ENCODE measurements around the gene PARD3.

Gene PARD3

DNA sequence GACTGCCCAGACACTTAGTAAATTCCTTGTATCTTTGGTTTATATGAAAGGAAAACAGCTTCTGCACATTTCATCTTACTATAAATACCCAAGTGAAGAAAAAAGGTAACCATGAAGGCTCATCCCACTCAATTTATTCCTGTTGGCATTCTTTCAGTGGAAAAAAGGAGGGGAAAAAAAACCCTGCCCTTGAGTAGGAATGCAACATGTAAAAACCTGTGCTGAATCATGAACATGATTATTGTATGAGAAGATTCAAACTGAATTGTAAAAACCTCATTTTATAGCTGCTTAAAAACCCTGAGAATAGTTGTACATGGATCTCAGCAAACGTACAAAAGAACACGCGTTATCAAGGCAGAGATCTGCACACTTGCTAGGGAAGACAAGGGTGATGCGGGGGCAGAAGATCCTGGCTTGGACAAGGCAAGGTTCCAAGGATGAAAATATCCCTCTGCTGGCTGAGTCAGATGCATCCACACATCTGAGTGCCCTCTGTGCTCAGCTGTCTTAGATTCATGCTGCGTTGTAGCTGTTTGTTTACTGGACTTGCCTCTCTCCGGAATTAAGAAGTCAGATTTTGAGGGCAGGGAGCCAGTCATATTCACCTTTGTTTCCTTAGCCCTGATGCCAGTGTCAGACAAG is 658.2 kb downstream of the PARD3 start:
- DNase-seq (ENCODE audit: low spot score) = no peak

DNA sequence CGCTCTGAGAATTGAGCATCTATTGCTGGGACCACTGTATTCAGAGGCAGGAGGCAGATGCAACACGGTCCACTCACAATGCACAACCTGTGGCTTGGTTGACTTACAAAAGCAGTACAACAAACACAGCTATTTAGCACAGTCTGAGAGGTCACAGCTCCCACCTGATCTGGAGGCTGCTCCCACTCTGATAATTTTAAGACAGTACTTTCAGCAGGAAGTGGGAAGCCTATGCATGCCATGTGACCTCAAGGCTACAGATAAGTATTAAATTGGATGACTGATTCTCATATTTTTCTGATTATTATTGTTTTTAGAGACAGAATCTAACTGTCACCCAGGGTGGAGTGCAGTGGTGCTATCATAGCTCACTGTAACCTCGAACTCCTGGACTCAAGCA is 659.3 kb downstream of the PARD3 start:
- no peak for DNase-seq (ENCODE audit: low spot score)

DNA sequence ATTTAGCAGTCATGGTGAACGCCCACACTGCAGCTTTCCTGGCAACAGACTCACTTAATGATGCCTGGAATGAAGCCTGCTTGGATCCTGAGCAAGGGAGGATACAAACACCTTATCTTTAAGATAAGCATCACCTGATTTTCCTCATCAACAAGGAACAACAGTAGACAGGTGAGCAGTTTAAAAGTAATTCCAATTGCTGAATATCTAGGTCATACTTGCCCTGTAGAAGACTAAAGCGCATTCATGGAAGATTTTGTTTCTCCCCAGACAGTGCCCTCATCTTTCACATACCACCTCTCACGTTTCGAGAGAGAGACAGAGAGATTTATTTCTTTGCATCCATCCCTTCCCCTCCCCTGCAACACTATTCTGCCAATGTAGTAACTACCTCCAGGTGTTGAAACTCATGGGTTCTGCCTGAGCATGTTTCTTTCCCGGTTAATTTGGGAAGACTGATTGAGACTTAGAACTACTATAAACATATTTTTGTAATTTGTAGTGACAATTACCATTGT is 660.7 kb downstream of the PARD3 start:
- no peak for DNase-seq (ENCODE audit: low spot score)

DNA sequence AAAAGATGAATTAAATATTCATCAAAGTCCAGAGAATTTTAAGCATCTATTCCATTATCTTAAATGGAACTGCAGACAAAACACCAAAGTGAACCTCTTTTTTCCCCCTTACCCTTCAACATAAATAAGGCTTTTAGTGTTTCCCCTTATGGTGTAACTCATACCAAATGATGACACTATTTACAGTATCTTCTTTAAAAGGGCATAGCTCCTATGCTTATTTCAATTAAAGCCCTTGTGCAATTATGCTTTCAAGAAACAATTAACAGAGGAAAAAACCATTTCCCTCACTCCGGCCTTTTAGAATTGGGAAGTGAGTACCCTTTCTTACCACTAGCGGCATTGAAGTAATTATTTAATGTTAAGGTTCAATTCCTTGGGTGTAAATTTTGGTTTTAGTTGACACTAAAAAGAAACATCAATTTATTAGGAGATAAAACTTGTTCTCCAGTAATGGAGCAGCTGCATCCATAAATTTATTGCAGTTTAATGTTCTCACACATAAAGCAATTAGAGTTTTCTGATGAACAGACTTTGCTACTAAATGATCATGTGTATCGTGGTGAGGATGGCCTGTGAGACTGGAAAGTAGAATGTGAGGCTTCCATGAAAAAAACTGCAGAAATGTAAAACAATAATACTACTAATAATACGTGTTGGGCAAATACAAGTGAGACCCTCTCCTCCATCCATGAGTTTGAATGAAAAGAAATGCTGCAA is 661.3 kb downstream of the PARD3 start:
- DNase-seq (ENCODE audit: low spot score) = no peak

DNA sequence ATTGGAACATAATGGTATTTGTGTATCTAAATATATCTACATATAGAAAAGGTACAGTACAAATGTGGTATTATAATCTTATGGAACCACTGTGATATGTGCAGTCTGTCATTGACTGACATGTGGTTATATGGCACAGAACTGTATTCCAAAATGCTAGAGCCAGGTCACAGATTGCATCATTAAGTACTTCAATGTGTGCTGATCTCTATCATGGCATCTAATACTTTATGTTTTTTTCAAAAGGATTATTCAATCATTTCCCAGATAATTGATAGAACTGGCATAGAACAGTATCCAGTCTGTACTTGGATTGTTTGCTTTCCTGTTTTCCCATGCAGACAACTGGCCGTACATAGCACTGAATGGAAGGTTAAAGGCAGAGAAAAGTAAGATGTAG is 662.7 kb downstream of the PARD3 start:
- DNase-seq (ENCODE audit: low spot score) = no peak

DNA sequence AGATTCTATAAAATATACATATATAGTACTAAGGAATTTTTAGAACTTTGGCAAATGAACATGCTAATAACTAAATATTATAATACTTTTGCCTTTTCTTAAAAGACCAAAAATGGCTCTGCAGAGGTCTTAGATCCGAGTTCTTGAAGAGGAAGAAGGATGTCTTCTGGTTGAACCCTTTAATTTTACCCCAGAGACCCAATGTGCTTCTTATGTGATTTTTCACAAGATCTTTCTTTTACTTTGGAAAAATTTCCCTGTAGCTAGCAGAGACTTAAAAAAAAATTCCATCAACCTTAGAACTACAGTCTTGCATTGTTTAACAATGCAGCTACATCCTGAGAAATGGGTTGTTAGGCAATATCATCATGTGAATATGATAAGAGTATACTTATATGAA is 663.2 kb downstream of the PARD3 start:
- DNase-seq (ENCODE audit: low spot score) = no peak

DNA sequence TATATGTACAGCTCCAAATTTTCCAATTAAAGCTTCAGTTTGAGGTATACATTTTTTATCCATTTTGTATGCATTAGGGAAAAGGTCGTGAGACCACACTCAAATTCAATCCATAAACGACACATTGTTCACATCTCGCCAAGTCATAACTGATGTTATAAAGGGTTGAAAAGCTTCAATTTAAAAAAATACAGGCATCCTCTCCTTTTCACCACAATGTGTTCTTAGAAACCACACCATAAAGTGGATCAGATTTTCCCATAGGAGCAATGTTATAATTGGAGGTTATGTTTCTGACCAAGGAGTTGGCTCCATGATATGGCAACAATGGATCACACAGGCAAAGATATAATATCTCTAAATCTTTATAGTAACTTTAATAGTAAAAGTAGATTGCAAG is 663.6 kb downstream of the PARD3 start:
- no peak for DNase-seq (ENCODE audit: low spot score)

DNA sequence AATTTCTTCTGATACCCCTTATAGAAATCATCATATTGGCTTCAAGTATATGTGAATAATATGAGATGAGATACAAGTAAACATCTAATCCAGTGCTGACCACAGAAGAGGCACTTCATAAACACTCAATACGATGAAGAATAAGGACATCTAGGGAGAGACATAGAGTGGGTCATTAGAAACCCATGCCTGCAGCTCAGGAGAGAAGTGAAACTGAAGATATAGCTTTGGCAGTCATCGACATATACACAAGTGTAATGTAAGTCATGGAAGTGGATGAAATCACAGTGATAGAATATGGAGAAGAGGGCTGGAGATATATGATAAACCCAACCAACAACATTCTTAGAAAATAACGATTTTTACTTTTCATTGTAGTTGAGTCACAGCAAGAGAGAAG is 665.0 kb downstream of the PARD3 start:
- no peak for DNase-seq (ENCODE audit: low spot score)

DNA sequence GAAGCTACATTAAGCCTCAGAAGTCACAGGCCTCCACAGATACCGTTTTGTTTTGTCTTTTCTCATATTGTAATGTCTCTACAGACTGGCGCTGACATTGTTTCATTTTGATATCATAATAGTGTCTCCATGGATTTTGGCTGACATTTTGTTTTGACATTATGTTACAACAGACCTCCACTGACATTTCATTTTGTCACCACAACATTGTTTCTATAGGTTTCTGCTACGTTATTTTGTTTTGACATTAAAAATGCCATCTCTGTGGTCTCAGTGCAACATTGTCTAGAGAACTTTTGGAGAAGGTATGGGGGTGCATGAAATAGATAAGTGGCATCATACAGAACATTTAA is 666.8 kb downstream of the PARD3 start:
- no peak for DNase-seq (ENCODE audit: low spot score)

DNA sequence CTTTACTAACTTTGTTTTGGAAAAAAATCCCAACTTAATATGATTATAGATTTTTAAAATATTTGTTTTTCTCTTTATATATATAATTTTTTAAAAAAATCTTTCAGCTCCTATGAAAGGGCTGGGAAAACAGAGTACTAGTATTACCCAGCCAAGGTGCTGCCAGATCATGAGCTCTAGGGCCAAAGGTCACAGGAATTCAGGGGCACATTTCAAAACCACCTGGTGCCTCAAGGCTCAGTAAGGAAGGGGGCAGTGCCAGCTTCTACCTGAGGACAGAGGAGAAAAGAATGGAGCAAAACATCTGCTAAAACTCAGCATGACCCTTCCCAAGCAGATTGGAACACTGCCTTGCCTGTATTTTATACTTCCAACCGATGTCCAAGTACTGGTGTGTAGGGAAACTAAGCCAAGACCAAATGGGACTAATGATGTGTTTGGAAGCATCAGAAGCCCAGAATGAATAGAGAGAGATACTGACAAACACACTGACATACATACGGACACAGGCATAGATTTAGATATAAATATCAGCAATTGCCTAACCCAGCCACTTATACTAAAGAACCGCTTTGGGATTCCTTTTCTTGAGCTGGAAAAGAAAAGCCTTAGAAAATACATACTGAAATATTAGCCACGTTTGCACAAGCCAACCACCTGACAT is 667.3 kb downstream of the PARD3 start:
- DNase-seq (ENCODE audit: low spot score) = no peak

DNA sequence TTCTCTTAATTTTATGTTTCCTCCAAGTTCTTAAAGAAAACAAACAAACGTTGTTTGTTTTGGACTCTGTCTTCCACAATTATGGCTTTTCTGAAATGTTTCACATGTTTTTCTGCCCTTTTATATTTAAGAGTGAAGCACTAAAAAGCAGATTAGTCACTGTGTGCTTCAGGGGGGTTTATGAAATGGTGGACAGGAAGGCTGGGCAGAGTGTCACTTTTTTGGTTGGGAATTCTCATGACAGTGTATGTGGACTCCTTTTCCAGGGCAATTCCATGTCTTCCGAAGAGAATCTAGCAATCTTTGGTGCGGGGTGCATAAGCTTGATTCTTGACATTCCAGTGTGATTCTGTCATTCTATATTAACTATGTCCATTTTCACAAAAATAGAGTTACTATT is 669.4 kb downstream of the PARD3 start:
- DNase-seq (ENCODE audit: low spot score) = no peak

DNA sequence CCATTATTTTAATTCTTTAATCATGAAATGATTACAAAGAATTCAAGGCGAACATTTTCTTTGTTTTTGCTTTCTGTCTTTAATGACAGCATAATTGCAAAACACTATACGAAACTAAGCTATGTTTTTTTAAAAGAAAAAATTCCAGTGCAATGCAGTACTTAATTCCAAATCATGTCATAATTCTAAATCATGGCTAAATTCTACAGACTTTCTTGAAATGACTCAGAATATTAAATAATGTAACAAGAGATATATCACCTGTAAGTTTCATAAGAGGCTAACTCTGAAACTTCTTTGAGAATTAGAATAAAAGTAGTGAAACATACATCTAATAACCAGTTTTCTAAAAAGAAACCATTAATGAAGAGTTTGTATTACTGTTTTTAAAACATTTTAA is 671.6 kb downstream of the PARD3 start:
- no peak for DNase-seq (ENCODE audit: low spot score)

DNA sequence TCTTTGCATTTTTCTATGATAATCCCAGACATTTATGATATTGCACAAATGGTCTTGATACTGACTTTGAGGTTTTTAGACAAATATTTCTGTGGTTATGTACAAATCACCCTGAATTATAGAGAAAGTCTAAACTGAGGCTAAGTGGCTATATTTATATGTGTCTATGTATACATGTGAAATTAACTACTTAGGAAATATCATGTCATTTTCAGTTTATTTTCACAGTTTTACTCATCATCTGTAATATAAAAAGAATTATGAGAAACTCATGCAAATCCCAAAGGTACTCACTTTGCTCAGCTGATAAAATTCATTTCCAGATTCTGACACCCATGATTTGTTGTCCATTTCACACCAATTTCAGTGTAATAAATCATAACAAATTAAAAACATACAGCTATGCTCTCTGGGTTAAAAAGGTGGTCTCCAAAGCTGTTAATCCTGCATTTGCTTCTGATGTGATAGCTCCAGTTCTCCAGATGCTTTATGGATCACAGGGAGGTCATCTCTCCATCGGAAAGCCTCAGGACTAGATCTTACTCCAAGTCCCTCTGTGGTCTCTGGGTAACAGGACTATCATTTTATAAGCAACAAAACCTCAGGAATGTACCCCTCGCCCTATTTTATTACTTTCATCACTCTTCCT is 673.9 kb downstream of the PARD3 start:
- no peak for DNase-seq (ENCODE audit: low spot score)

DNA sequence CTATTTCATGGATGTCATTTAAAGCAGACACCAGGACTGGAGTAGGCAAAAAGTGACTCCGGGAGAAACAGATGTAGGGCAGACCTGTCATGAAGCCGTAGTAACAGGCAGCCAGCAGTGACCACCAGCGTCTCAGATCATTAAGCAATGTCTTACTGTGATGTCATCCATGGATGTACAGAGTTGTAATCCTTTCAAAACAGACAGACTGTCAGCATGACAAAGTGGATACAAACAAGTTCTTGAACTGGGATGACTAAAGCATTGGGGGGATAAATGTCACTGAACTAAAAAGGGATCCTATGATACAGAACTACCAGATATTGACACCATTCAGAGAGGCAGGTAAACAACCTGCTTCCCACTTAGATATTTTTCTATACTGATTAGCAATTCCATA is 675.5 kb downstream of the PARD3 start:
- DNase-seq (ENCODE audit: low spot score) = no peak

DNA sequence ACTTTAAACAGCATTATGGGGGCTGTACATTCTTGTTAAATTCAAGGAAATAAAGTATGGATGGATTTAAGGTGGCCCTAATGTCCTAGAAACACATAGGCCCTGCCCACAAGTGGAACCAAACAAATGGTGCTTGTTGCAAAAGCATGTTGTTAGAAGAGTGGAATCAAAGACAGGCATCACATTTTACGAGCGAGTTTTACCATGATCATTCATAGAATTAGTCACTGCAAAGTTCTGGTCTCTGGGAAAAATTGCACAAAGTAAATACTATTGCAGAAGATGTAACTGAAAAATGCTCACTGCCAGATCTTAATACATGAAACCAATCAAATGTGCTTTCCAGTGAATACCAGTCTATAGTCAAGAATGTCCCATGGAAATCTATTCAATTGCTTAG is 677.1 kb downstream of the PARD3 start:
- DNase-seq (ENCODE audit: low spot score) = no peak

DNA sequence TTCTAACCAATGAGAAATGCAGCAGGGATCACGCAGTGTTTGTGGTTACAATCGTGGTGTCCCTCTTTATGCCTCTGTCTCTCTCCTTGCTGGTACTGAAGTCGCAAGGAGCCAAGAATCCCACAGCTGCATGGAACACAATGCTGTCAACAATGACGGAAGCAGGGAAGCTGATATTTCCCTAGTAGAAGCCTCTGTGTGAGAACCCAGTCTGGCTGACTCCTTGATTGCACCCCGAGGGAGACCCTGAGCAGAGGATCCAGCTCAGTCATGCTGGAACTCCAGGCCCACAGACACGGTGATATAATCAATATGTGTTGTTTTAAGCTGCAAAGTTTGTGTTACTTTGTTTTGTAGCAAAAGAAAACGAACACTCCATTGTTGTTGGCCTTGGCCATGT is 677.9 kb downstream of the PARD3 start:
- no peak for DNase-seq (ENCODE audit: low spot score)

DNA sequence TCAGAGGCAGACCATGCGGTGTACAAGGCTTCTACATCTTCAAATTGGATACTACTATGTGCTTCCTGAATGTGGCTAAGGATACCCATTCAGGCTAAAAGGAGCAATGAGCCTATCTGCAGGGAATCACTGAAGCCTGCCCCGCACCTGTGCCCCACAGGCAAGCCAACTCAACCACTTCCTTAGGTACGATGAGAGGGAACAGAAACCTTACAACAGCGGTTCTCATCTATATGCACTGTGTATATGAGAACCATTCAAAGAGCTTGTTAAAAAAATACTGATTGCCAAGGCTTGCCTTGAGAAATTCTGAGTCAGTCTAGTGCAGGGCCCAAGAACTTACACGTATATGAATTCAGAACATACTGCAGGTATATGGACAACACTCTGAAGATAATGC is 679.6 kb downstream of the PARD3 start:
- DNase-seq (ENCODE audit: low spot score) = no peak

DNA sequence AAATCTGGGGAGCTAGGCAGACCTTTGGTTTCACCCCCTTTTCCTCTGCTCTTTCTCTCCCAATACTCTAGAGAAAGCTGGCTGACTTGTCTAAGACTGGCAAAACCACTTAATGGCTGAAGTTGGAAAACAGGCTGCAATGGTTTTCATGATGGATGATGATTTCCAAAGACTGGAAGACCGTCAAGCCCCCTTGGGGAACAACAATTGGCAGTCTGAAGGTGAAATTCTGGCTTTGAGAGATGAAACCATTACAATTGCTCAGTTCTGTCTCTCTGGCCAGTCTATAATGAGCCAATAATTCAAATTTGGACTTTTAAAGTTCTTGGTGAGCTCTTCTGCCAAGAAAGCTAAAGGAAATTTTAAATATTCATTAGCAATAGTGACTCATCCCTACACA is 680.5 kb downstream of the PARD3 start:
- DNase-seq (ENCODE audit: low spot score) = no peak

DNA sequence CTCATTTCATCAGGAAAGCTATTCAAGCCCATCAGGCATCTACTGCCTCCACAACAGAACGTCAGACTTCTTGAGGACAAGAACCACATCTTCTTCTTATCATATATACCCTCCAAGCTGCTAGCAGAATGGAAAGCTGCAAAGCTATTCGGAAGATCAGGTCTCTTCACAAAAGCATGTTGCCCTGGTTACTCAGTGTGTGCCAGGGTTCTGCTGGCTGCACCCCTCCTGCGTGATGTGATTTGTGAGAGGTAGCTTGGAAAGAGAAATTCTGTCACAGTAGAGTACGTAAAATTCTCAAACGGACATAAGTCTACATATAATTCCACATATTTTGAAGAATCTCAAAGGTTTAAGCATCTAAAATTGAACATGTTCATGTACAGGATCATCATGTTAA is 681.7 kb downstream of the PARD3 start:
- DNase-seq (ENCODE audit: low spot score) = no peak

DNA sequence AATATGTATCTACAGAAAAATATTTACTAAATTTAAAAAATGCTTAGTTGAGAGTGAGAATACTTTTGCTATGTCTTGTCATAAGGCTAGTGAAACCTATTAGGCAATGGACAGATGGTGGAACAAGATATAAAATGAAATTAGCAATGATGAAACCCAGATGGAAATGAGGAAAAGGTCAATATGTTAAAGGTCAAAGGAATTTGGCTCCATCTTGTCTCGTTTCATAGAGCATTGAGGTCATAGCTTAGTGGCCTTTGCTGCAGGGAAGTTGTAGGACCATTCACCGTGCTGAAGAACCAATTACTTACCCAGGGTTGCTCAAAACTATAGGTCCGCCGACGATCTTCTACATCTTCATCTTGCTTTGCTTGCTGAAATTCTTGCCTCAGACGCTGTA is 683.9 kb downstream of the PARD3 start:
- no peak for DNase-seq (ENCODE audit: low spot score)

DNA sequence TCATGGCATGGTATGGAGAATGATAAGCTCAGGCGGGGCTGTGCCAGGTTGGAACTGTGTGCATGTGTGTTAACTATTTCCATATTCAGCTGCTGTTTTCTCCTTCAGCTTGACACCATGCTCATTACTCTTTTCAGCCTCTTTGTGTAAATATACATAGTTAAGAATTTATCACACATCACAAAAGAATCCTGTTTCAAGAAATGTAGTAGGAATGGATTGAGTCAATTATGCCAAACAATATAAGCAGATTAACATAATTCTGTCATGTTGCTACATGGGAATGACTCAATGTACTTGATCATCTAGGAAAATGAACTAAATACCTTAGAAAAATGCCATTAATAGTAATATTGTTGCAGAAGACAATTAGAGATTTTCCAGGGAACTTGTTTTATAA is 687.4 kb downstream of the PARD3 start:
- no peak for DNase-seq (ENCODE audit: low spot score)

DNA sequence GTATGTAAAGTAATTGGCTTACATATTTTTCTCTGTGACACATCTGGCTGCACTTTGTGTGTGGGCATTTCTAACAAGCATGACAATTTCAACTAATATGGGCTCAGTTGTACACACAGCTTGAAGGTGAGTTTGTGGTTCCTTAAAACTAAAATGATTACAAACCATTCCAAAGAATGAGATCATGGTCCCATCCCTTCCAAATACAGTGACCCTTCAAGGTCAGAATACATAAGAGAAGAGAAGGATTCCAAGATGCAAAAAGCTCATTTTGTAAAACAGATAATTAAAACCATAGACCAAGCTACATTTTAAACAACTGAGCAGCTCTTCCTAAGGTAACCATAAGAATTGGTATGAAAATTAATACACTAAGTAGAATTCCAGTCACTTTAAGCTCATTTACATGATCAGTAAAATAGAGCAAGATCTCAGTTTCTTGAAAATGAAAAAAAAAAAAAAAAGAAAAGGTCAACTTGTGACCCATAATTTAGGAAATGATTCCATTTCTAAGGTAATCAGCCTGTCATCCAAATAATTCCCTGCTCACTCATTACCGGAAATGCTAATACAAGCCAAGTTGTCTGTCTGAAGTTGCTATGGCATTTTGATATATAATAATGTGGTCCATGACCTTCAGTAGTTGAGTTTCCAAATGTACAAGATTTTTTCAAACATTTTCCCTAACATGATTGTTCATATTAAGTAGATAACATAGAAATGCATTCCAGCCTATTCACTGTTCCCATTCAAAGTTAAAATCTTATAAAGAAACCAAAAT is 688.5 kb downstream of the PARD3 start:
- DNase-seq (ENCODE audit: low spot score) = no peak

Data from SW480 (cell line).